ENCODE results near the gene DLX2. TPM values are rescaled to one million over a fixed set of nuclear protein-coding genes. Genes with fewer than 3 reads are reported as not detected.

The DLX2 gene
- total and polyA plus RNA-seq, 10 of the 15 experiments (the other 5 are each of a cell fraction or from before 2014, with no cell fraction given), result 0.03 TPM; not detected in 9

DNA sequence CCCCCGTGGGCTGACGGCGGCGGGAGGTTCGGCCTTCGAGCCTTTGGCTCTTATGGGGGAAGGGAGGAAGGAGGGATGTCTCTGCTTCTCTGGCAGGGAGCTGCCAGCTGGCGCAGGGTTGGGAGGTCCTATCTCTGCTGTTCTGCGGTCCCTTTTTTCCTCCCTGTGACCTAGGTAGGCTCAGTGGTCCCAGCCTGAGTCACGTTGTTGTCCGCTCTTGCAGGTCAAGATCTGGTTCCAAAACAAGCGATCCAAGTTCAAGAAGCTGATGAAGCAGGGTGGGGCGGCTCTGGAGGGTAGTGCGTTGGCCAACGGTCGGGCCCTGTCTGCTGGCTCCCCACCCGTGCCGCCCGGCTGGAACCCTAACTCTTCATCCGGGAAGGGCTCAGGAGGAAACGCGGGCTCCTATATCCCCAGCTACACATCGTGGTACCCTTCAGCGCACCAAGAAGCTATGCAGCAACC lies 14.9 kb downstream of the DLX2 start:
- no TSS peak for BruUV-seq (replicated peaks)
- H2AFZ ChIP-seq (ENCODE audit: control insufficient read depth, low read depth, low read length), result no peak overlapping the region
- ChIA-PET SMC1A (ENCODE audit: uncharacterized antibody, unreplicated experiment) (no interaction called here), POLR2A (no interaction called here), CTCF (no interaction called here), RAD21 (ENCODE audit: unreplicated experiment) (no interaction called here)
- H3K27ac ChIP-seq (ENCODE audit: control insufficient read depth, insufficient read depth), result no peak overlapping the region
- H3K36me3 ChIP-seq (ENCODE audit: control insufficient read depth in 2 of 2, insufficient read depth in 2 of 2, low read length in 1 of 2), result no peaks in the 10 kb centered on the region
- H3K9me3 ChIP-seq (replicated peaks; ENCODE audit: control insufficient read depth, insufficient read depth, low read length), result no peaks in the 10 kb centered on the region; the same call in 2 of the 3 replicates
- no peak overlapping the region for H3K9ac ChIP-seq (ENCODE audit: control insufficient read depth, insufficient read depth, low read length)
- H3K79me2 ChIP-seq (ENCODE audit: control insufficient read depth, insufficient read depth, low read length), result no peaks in the 10 kb centered on the region
- no peak overlapping the region for H3K4me3 ChIP-seq
- no peak overlapping the region for H3K4me2 ChIP-seq (ENCODE audit: control insufficient read depth, insufficient read depth)
- TF ChIP-seq SUZ12 (IDR thresholded peaks at IDR 0.05; ENCODE audit: unreplicated experiment), result peak; percentile 33
- TF ChIP-seq, protein P1, sequence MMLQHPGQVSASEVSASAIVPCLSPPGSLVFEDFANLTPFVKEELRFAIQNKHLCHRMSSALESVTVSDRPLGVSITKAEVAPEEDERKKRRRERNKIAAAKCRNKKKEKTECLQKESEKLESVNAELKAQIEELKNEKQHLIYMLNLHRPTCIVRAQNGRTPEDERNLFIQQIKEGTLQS (IDR thresholded peaks at IDR 0.05; ENCODE audit: borderline replicate concordance, extremely low read depth, low read depth, low read length), result no peak
- 0 out of 2 replicates have a peak, but pooled peaks have one; percentile 8 for TF ChIP-seq EZH2 (IDR thresholded peaks at IDR 0.05; ENCODE audit: borderline replicate concordance, control insufficient read depth, low read depth, low read length)
- TF ChIP-seq, protein P2, sequence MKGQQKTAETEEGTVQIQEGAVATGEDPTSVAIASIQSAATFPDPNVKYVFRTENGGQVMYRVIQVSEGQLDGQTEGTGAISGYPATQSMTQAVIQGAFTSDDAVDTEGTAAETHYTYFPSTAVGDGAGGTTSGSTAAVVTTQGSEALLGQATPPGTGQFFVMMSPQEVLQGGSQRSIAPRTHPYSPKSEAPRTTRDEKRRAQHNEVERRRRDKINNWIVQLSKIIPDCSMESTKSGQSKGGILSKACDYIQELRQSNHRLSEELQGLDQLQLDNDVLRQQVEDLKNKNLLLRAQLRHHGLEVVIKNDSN (IDR thresholded peaks at IDR 0.05; ENCODE audit: borderline replicate concordance, extremely low read length, insufficient read depth, low read depth, low read length), result no peak
- TF ChIP-seq NFIC (IDR thresholded peaks at IDR 0.05; ENCODE audit: low read depth, low read length), result no peak
- H4K20me1 ChIP-seq (ENCODE audit: control insufficient read depth, insufficient read depth), result peaks cover 7% of the 10 kb centered on the region
- no peak for FAIRE-seq
- ATAC-seq, result no peak
- H3K4me1 ChIP-seq (ENCODE audit: control insufficient read depth, insufficient read depth, low read length), result peaks cover 15% of the 10 kb centered on the region
- H3K27me3 ChIP-seq (replicated peaks in 1 of 2; ENCODE audit: control insufficient read depth in 2 of 2, insufficient read depth in 2 of 2, low read length in 1 of 2), result peaks cover 32 to 70% of the 10 kb centered on the region in 2 experiments
- DNase-seq (ENCODE audit: low read depth, low spot score), result no peak
- intact Hi-C loops (cut with micrococcal nuclease; ENCODE audit: unreplicated experiment), result loop anchor here (5.0 kb wide), 1 partner anchor 91 kb away; the partner anchor contains the start of gene METAP1D
- 13% methylated on average over 22 of the region's 23 CpGs for WGBS (ENCODE audit: insufficient coverage, insufficient replicate concordance, low lambda C conversion rate, missing lambda C conversion rate)
- in situ Hi-C loops (cut with MboI), result no loop called here
